Stomach (tissue), 4 donors: ENCODE data around the gene SNRK.

Experiments
- EP300 ChIP-seq: sonication (generic); formaldehyde crosslinking; IDR thresholded peaks from one replicate; pipeline ENCODE4 v1.6.1; 2017; ENCODE audit warnings: antibody characterized with exemption
- POLR2AphosphoS5 ChIP-seq, 3 donors: sonication (generic); formaldehyde crosslinking; IDR thresholded peaks; one replicate each; pipeline ENCODE4 v1.6.1; 2016; ENCODE audit warnings: antibody characterized with exemption in 3 of 3
- TF ChIP-seq, protein P1 (sequence below), 7 experiments: fragments of 450-650 bp in 4 of 7; fragments of 200-600 bp in 3 of 7; sonication (generic) in 3 of 7; IDR thresholded peaks; one replicate each; pipeline ENCODE4 v1.5.1; 2016 to 2019; ENCODE audit warnings: antibody characterized with exemption in 7 of 7, control low read depth in 2 of 7, mild to moderate bottlenecking in 1 of 7

DNA sequence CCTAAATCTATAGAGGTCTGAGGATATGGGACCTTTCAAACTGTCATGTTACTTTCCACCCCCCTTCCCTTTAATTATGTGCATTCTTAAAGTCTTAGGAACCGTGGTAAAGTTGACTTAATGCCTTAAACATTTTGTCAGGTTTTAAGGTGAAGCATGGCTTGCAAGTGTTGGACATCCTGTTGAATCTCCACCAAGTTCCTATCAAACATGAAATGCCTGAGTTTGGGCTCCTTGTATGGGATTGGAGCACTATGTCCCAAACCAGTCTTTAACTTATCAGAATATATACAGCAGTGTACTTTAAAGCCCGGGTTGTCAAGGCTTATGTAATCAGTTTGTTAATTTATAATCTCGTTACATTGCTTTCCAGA lies 1.1 kb downstream of the SNRK start:
- TF ChIP-seq, protein P1, sequence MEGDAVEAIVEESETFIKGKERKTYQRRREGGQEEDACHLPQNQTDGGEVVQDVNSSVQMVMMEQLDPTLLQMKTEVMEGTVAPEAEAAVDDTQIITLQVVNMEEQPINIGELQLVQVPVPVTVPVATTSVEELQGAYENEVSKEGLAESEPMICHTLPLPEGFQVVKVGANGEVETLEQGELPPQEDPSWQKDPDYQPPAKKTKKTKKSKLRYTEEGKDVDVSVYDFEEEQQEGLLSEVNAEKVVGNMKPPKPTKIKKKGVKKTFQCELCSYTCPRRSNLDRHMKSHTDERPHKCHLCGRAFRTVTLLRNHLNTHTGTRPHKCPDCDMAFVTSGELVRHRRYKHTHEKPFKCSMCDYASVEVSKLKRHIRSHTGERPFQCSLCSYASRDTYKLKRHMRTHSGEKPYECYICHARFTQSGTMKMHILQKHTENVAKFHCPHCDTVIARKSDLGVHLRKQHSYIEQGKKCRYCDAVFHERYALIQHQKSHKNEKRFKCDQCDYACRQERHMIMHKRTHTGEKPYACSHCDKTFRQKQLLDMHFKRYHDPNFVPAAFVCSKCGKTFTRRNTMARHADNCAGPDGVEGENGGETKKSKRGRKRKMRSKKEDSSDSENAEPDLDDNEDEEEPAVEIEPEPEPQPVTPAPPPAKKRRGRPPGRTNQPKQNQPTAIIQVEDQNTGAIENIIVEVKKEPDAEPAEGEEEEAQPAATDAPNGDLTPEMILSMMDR (IDR thresholded peaks at IDR 0.05): no peak
- TF ChIP-seq POLR2AphosphoS5 (IDR thresholded peaks at IDR 0.05) (no peak), EP300 (no peak)
